Measurements from ENCODE around the gene HIGD2A.

HIGD2A gene

GRCh38 chr5:176388444-176389134 is at the start of gene HIGD2A, which contains the start of gene NOP16:
Gene HIGD2A (plus strand): TSS chr5:176388751. CDS start chr5:176388820, 69 bp downstream.
Gene NOP16 (minus strand): TSS chr5:176388598. CDS start chr5:176388539, 59 bp downstream.
- peak; percentile 97 for DNase-seq (ENCODE audit: low read depth)

GRCh38 chr5:176339304-176339703 is 49.2 kb upstream of the HIGD2A start:
- no peak for DNase-seq (ENCODE audit: low read depth)

- DNase-seq (ENCODE audit: low read depth), result no peak
Measured at GRCh38 chr5:176341325-176342157, 47.0 kb upstream of the HIGD2A start.

DNA sequence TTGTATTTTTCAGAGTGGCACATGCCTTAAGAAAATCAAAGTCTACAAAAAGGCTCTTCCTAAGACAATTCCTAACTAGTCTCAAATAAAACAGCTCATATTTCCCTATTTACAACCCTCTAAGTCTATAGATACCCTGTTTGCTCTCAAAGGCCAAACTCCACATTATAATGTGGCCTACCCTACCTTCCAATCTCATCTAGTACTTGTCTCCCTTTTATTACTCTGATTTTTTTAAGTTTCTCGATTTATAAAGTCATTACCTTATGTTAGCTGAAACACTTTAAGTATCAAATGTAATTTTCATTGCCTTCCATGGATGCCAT is 46.4 kb upstream of the HIGD2A start:
- no peak for DNase-seq (ENCODE audit: low read depth)

- DNase-seq (ENCODE audit: low read depth), result no peak
Measured at GRCh38 chr5:176342766-176343458, 45.6 kb upstream of the HIGD2A start.

DNA sequence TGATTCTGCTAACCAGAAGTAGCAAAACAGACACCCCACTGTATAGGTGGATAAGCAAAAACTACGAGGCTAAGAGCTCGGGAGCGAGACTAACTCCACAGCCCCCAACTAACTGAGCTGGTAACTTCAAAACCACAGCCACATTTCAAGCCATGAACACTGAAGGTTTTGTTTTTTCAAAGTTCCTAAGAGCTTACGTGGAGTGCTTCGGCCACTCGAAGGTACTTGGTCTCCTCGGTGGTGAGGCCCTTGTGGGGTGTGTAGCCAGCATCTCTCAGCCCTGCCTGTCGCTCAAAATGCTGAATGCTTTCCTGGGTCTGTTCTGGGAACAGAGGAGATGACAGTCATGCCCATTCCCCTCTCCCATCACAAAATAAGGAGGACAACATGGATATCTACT is 38.1 kb upstream of the HIGD2A start:
- DNase-seq (ENCODE audit: low read depth), result no peak

GRCh38 chr5:176352116-176352878 is 36.3 kb upstream of the HIGD2A start:
- no peak for DNase-seq (ENCODE audit: low read depth)

DNA sequence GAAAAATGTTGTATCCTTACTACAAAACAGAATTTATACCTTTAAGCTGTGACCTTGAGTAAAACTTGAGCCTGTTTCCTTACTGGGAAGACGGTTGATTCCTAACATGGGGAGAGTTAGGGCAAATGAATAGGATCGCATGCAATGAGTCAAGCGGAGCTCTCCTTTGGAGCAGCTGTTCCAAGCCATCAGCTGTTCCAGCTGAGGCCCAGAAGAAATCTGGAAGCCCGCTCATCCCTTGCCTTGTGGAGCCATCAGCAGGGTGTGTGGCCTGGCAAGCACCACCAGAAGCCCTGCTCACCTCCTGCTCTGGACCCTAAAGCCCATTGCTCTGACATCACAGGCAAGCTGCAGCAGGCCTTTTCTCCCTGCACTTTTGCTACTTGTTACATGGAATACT is 35.0 kb upstream of the HIGD2A start:
- DNase-seq (ENCODE audit: low read depth), result no peak

DNA sequence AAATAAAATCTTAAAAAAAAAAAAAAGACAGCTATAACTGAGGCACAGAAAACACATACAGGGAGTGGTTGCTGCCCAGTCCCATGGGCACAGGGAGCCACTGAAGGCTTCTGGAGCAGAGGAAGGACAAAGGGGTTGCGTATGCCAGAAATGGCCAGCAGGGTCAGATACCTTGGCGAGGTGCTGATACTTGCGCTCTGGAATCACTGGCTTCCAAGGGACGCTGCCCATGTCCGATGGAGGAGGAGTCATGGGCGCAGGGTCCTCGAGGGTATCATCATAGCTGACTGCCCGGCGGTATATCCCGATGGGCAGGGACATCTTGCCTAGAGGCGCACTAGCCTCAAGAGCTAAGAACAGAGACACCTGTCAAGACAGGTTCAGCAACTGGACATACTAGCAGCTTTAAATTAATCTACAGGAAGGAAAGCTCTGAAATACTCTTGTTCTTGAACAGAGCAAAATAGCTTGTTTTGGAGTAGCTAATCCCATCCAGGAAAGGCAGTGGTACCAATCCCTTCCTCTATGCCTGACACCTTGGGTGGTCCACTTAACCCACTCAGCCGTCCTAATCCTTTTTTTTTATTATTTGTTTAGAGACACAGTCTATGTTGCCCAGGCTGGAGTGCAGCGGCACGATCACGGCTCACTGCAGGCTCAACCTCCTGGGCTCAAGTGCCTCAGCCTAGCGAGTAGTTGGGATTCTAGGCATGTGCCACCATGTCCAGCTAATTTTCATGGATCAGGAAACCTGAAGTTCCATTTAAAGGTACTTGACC is 33.0 kb upstream of the HIGD2A start:
- DNase-seq (ENCODE audit: low read depth), result no peak

DNA sequence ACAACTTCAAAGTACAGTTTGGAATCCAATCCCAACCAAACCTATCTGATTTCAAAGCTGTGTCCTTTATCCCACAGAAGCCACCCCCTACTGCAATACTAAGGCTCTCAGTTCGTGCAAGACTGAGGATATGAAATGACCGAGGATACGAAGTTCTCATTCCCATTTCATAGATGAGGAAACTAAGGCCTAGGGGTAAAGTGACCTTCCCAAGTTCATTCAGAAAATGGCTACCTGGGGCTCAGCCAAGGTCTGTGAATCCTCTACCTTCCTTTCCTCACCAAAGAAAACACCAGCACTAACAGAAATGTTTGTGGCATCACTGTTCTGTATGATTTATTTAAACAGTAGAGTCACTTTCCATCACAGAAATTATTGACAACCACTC is 32.4 kb upstream of the HIGD2A start:
- no peak for DNase-seq (ENCODE audit: low read depth)

- no peak for DNase-seq (ENCODE audit: low read depth)
Measured at GRCh38 chr5:176359658-176360057, 28.9 kb upstream of the HIGD2A start.

GRCh38 chr5:176360894-176361436 is 27.6 kb upstream of the HIGD2A start:
- no peak for DNase-seq (ENCODE audit: low read depth)

- peak; percentile 50 for DNase-seq (ENCODE audit: low read depth)
Measured at GRCh38 chr5:176361437-176362232, 26.9 kb upstream of the HIGD2A start, which contains the start of gene KIAA1191. Gene KIAA1191 (minus strand): TSS chr5:176361764. CDS start chr5:176359508, 2,256 bp downstream.

DNA sequence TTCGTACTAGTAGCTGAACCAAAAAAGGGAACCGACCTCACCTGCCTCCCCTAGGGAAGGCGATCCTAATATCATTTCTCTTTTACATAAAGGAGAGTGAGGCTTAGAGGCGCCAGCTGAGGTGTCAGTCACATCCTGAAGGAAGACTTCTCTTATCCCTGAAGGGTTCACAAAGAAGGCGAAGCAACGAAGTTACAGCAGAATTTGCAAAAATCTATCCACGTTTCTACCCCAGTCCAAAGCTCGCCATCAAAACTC is 26.4 kb upstream of the HIGD2A start:
- no peak for DNase-seq (ENCODE audit: low read depth)

DNA sequence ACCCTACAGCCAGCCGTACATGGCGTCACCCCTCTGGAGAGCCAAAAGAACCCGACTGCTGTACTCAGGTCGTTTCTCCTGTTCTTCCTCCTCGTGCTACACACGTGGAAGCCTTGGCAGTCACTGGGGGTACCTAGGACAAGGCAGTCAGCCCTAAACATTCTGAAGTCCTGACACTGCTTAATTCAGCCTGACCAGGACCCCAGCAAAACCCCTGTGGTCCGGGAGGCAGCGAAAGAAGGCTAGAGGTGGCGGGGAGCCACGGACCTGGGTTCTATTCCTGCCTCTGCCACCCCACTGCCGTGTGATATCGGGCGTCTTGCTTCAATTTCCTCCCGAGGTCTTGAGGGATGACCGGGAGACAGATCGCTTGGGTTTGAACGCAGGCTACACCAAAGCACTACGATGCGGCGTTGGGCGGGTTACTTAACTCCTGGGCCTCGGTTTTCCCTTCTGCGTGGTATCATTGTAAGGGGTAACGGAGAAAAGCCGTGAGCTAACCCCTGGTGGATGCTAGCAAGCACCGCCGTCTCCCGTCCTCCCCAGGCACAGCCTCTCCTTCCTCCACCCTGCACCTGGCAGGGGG is 23.7 kb upstream of the HIGD2A start:
- no peak for DNase-seq (ENCODE audit: low read depth)

DNA sequence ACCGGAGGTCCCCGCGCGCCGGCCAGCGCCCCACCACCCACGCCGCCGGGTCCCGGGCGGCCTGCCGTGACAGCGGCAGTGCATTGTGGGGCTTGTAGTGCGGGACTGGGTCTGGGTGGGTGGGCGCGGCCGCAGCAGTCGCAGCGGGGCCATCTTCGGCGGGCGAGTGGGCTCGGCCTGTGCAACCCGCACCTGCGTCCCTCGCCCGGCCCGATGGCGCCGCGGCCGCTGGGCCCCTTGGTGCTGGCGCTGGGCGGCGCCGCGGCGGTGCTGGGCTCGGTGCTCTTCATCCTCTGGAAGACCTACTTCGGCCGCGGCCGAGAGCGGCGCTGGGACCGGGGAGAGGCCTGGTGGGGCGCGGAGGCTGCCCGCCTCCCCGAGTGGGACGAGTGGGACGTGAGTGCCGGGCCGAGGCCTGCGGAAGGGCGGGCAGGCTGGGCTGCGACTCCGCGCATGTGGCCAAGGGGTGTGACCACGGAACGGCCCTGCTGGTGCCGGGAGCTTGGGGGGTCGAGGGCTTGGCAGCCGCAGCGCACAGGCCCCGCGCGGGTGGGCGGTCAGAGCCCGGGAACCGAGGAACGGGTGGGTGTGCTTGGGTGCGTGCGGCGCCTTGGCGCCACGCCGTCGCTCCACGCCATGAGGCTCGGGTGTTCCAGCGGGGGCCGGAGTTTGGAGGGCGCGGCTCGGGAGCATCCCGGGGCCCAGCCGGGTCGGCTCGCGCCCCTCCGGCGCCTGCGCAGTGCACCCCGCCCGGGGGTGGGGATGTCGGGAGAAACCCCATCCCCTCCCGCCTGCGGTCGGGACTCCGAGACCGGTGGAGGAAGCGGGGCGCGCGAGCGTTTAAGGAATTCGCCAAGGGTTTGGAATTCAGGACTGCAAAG is 23.0 kb upstream of the HIGD2A start, which contains the start of gene ARL10:
Gene ARL10 (plus strand): TSS at position 137 of the 881 bp plus-strand sequence. CDS start 77 bp downstream, at position 214.
- DNase-seq (ENCODE audit: low read depth), result no peak

GRCh38 chr5:176366232-176366894 is 22.2 kb upstream of the HIGD2A start:
- DNase-seq (ENCODE audit: low read depth), result no peak

- DNase-seq (ENCODE audit: low read depth), result no peak
Measured at GRCh38 chr5:176368726-176369125, 19.8 kb upstream of the HIGD2A start.

Data from non-pigmented ciliary epithelial cell (primary cell).